Adrenal gland (tissue), 5 donors: Measurements from ENCODE around the gene PHLDB1.

Experiments used
- CTCF ChIP-seq, 6 experiments: fragments of 450-650 bp in 4 of 6; fragments of 200-600 bp in 2 of 6; sonication (generic) in 1 of 6; IDR thresholded peaks; 1 replicate in 5 of 6; 2 replicates in 1 of 6; pipeline versions ENCODE4 v1.5.1 to v1.8.0; 2016 to 2021; ENCODE audit warnings: antibody characterized with exemption in 6 of 6, mild to moderate bottlenecking in 2 of 6, moderate library complexity in 1 of 6
- POLR2A ChIP-seq, 2 donors: fragments of 450-650 bp; IDR thresholded peaks; one replicate each; pipeline ENCODE4 v1.6.1; 2017; ENCODE audit warnings: antibody characterized with exemption in 2 of 2, mild to moderate bottlenecking in 2 of 2, moderate library complexity in 1 of 2
- donor health status: DM: no; HTN: no; CAD: no.

- no peak for TF ChIP-seq CTCF (IDR thresholded peaks at IDR 0.05)
- TF ChIP-seq POLR2A (IDR thresholded peaks at IDR 0.05): no peak
These were observed 579 bp upstream of the PHLDB1 start for GRCh38 chr11:118606844-118607228.
